Stimulated activated CD4-positive, alpha-beta T cell treated with anti-CD3 and anti-CD28 coated beads, Interleukin-12 subunit alpha, Interleukin-12 subunit beta, amount 100 ng/mL, for 4 hours (primary cell): ENCODE results near the gene DPP10.

Source experiments
- DNase-seq: peaks from one replicate; pipeline ENCODE4 v3.0.0-alpha.2; 2020

DPP10 gene

GRCh38 chr2:114610677-114611076 is 168.2 kb downstream of the DPP10 start:
- DNase-seq = no peak

GRCh38 chr2:114614592-114614991 is 172.2 kb downstream of the DPP10 start:
- DNase-seq = no peak

GRCh38 chr2:114628481-114628880 is 186.0 kb downstream of the DPP10 start:
- DNase-seq = no peak

- no peak for DNase-seq
These were observed 188.7 kb downstream of the DPP10 start for GRCh38 chr2:114631146-114631545.

GRCh38 chr2:114642166-114642770 is 199.8 kb downstream of the DPP10 start:
- DNase-seq = no peak

GRCh38 chr2:114642988-114643553 is 200.6 kb downstream of the DPP10 start:
- DNase-seq = no peak

GRCh38 chr2:114651933-114652332 is 209.5 kb downstream of the DPP10 start:
- no peak for DNase-seq

- DNase-seq = no peak
These were observed 217.4 kb downstream of the DPP10 start for GRCh38 chr2:114659880-114660279.

- no peak for DNase-seq
These were observed 219.8 kb downstream of the DPP10 start for GRCh38 chr2:114661971-114662939.

GRCh38 chr2:114668415-114668814 is 226.0 kb downstream of the DPP10 start:
- no peak for DNase-seq

GRCh38 chr2:114683251-114683650 is 240.8 kb downstream of the DPP10 start:
- DNase-seq = no peak

- no peak for DNase-seq
These were observed 242.0 kb downstream of the DPP10 start for GRCh38 chr2:114684403-114684802.

GRCh38 chr2:114685102-114685501 is 242.7 kb downstream of the DPP10 start:
- DNase-seq = no peak

- DNase-seq = no peak
These were observed 245.8 kb downstream of the DPP10 start for GRCh38 chr2:114688241-114688640.

- no peak for DNase-seq
These were observed 256.1 kb downstream of the DPP10 start for GRCh38 chr2:114698520-114698919.

GRCh38 chr2:114699423-114699944 is 257.0 kb downstream of the DPP10 start:
- DNase-seq = no peak

- DNase-seq = no peak
These were observed 258.0 kb downstream of the DPP10 start for GRCh38 chr2:114700440-114700839.

- no peak for DNase-seq
These were observed 267.8 kb downstream of the DPP10 start for GRCh38 chr2:114709936-114710850.

GRCh38 chr2:114714313-114714712 is 271.9 kb downstream of the DPP10 start:
- DNase-seq = no peak

GRCh38 chr2:114717049-114717448 is 274.6 kb downstream of the DPP10 start:
- DNase-seq = no peak

- no peak for DNase-seq
These were observed 282.0 kb downstream of the DPP10 start for GRCh38 chr2:114724454-114724853.

GRCh38 chr2:114727012-114727411 is 284.6 kb downstream of the DPP10 start:
- no peak for DNase-seq

GRCh38 chr2:114728372-114728771 is 285.9 kb downstream of the DPP10 start:
- no peak for DNase-seq
